Ovary (tissue), 9 donors: Measurements from ENCODE around the gene AMPH. TPM values are rescaled to one million over a fixed set of nuclear protein-coding genes. Genes with fewer than 3 reads are reported as not detected.

Experiments used
- DNase-seq, 5 donors: peaks; one replicate each; pipeline ENCODE4 v3.0.0-alpha.2; 2019 to 2020
- H3K27ac ChIP-seq, 2 donors: fragments of 200-600 bp; one replicate each; pipeline versions ENCODE4 v1.5.1 to v1.8.0; 2019 to 2022
- H3K27me3 ChIP-seq: fragments of 200-600 bp; one replicate; pipeline ENCODE4 v1.8.0; 2022
- H3K36me3 ChIP-seq: fragments of 200-600 bp; sonication (generic); one replicate; pipeline ENCODE4 v1.5.1; 2019
- H3K4me1 ChIP-seq: one replicate; pipeline ENCODE4 v1.8.1; 2013; ENCODE audit warnings: mild to moderate bottlenecking, moderate library complexity; ENCODE audit not compliant: insufficient read depth
- H3K4me3 ChIP-seq: fragments of 200-600 bp; sonication (generic); one replicate; pipeline ENCODE4 v1.5.1; 2017
- H3K9me3 ChIP-seq, 2 donors: fragments of 200-600 bp in 1 of 2; sonication (generic) in 1 of 2; one replicate each; pipeline versions ENCODE4 v1.5.1 to v1.8.1; 2013 to 2019; ENCODE audit warnings: mild to moderate bottlenecking in 1 of 2, moderate library complexity in 1 of 2
- EP300 ChIP-seq: sonication (generic); formaldehyde crosslinking; IDR thresholded peaks from one replicate; pipeline ENCODE4 v1.6.1; 2017; ENCODE audit warnings: antibody characterized with exemption
- POLR2A ChIP-seq: fragments of 450-650 bp; IDR thresholded peaks from one replicate; pipeline ENCODE4 v1.6.1; 2017; ENCODE audit warnings: antibody characterized with exemption, mild to moderate bottlenecking, moderate library complexity
- WGBS, 3 donors: extraction: QIAGEN DNeasy Blood & Tissue Kit in 1 of 3; methylation state at CpG; one replicate each; pipeline versions ENCODE4 v1.1.5 to v1.1.7; 2013 to 2017; 5-methylcytosine and 5-hydroxymethylcytosine counted together
- intact Hi-C, 4 donors: fragments of 100-400 bp; cut with DNase I; formaldehyde crosslinking; loops; one replicate each; pipeline versions ENCODE4 v1.11.0 to v1.15.1; 2022 to 2023
- polyA plus RNA-seq, 2 donors: library from polyadenylated mRNA; stranded (reverse); fragments of 200-250 nt in 1 of 2; fragments of 350-450 nt in 1 of 2; fragmentation: Illumina TruSeq in 1 of 2; extraction: RNeasy Lipid Tissue Mini Kit (QIAGEN cat#74804) in 1 of 2; gene quantifications; one replicate each; pipeline ENCODE4 v1.2.3, GENCODE V29; 2013 to 2014
- total RNA-seq, 7 donors: library from RNA; depleted of rRNA in 2 of 7; stranded (reverse); fragments of >200 nt in 2 of 7; fragmentation: NEBNext Ultra II Directional in 3 of 7; extraction: Animal tissue kit (Norgen Biotek cat#: 25700) in 3 of 7; gene quantifications; one replicate each; pipeline versions ENCODE4 v1.1.0 to v1.2.4, GENCODE V29; 2016 to 2023
- TF ChIP-seq, protein P1 (sequence below), 3 donors: fragments of 450-650 bp in 2 of 3; fragments of 200-600 bp in 1 of 3; IDR thresholded peaks; one replicate each; pipeline versions ENCODE4 v1.5.1 to v1.8.0; 2016 to 2022; ENCODE audit warnings: antibody characterized with exemption in 3 of 3, mild to moderate bottlenecking in 1 of 3
- donor health status: DM: no; HTN: no; CAD: no; lungs with moderate emphysema.
- donor health status: DM: no; HTN: no; CAD: no.
- donor health status: Bipolar disorder and iron deficiency.
- donor health status: DM: yes; HTN: yes; CAD: no.
- donor health status: DM: no; HTN: no; CAD: no.
- donor health status: DM: yes; HTN: yes; CAD: no.

Gene AMPH
- total and polyA plus RNA-seq, 9 donors: 0.10 to 4.6 (median 0.83) TPM

DNA sequence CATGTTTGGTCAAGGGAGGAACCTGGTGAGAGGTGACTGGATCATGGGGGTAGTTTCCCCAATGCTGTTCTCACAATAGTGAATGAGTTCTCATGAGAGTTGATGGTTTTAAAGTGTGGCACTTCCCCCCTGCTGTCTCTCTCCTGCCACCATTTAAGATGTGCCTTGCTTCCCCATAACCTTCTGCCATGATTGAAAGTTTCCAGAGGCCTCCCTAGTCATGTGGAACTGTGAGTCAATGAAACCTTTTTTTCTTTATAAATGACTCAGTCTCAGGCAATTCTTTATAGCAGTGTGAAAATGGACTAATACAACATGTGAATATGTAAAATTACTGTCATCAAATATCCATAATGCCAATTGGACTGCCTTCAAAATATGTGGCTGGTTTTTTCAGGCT, 192.2 kb downstream of the AMPH start:
- no peaks in the 10 kb centered on the region for H3K36me3 ChIP-seq
- TF ChIP-seq, protein P1, sequence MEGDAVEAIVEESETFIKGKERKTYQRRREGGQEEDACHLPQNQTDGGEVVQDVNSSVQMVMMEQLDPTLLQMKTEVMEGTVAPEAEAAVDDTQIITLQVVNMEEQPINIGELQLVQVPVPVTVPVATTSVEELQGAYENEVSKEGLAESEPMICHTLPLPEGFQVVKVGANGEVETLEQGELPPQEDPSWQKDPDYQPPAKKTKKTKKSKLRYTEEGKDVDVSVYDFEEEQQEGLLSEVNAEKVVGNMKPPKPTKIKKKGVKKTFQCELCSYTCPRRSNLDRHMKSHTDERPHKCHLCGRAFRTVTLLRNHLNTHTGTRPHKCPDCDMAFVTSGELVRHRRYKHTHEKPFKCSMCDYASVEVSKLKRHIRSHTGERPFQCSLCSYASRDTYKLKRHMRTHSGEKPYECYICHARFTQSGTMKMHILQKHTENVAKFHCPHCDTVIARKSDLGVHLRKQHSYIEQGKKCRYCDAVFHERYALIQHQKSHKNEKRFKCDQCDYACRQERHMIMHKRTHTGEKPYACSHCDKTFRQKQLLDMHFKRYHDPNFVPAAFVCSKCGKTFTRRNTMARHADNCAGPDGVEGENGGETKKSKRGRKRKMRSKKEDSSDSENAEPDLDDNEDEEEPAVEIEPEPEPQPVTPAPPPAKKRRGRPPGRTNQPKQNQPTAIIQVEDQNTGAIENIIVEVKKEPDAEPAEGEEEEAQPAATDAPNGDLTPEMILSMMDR (IDR thresholded peaks at IDR 0.05): no peak
- TF ChIP-seq POLR2A (no peak), EP300 (no peak)
- no peak overlapping the region for H3K27ac ChIP-seq
- intact Hi-C loops: no loop called here
- H3K9me3 ChIP-seq: no peaks in the 10 kb centered on the region
- H3K4me3 ChIP-seq: no peak overlapping the region
- no peak for DNase-seq
- H3K4me1 ChIP-seq: no peaks in the 10 kb centered on the region
- H3K27me3 ChIP-seq: no peaks in the 10 kb centered on the region

DNA sequence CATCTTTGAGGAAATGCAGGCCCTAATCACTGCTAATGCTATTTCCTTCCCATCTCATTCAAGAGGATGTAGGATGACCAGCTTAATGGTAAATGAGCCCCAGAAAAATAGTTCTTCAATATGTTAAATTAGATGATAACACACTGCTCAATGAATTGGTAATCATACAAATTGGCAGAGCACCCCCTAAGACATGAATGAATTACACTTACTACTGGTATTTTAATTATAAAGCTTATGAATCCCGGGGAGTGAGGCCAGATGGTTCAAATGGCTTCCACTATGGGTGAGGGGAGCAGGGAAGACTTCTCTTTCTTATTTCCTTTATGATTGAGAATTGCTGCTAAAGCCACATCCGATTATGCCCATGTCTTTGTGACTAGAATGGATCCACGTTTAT, 198.5 kb downstream of the AMPH start:
- Histone ChIP-seq H3K4me1 (no peaks in the 10 kb centered on the region), H3K9me3 (no peaks in the 10 kb centered on the region), H3K27ac (no peak overlapping the region), H3K4me3 (no peak overlapping the region), H3K36me3 (no peaks in the 10 kb centered on the region), H3K27me3 (no peaks in the 10 kb centered on the region)
- intact Hi-C loops: no loop called here
- DNase-seq: no peak
- 88 to 93% (median 93%) methylated on average over 3 of the region's 3 CpGs for WGBS, 3 donors
- TF ChIP-seq, protein P1 (IDR thresholded peaks at IDR 0.05): no peak
- TF ChIP-seq POLR2A: no peak
- TF ChIP-seq EP300: no peak

DNA sequence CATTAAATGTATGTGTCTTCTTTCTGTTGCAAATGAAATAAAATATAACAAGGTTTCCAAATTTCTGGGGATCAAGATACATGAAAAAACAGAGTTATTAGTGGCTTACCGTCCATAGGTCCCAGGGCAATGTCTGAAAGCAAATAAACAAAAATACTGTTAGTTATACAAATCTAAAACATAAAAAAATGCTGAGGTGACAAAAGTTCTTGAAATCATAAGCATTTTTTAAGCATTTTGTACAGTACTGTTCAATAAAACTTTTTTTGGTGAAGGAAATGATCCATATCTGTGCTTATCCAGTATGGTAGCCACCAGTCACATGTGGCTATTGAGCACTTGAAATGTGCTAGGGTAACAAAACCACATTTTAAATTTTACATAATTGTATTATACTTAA, 199.1 kb downstream of the AMPH start:
- no peaks in the 10 kb centered on the region for H3K36me3 ChIP-seq
- no peak overlapping the region for H3K27ac ChIP-seq
- H3K27me3 ChIP-seq: no peaks in the 10 kb centered on the region
- H3K4me1 ChIP-seq: no peaks in the 10 kb centered on the region
- TF ChIP-seq, protein P1 (IDR thresholded peaks at IDR 0.05): no peak
- no peak for TF ChIP-seq POLR2A
- no peak for TF ChIP-seq EP300
- H3K4me3 ChIP-seq: no peak overlapping the region
- intact Hi-C loops: no loop called here
- DNase-seq: no peak
- no peaks in the 10 kb centered on the region for H3K9me3 ChIP-seq
- WGBS, 3 donors: 85 to 96% (median 89%) methylated on average over 1 of the region's 1 CpG

DNA sequence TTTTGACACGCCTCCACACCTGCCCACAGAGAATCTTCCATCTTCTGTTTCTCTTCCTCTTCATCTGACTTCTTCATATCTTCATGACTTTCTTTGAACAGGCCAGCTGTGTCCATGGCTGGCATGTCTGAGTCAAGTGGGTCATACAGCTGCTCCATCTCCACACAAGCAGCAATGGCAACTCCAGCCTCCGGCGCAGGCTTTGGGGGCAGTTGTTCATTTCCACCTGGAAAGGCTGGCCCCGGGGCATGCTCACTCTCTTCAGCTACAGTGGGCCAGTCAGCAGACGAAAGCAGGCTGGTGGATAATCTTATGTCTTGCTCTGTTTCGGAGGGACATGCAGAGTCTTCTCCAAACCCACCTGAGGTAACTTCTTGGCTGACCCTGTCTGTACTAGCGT, 202.1 kb downstream of the AMPH start:
- no peak for DNase-seq
- H3K36me3 ChIP-seq: no peaks in the 10 kb centered on the region
- no peaks in the 10 kb centered on the region for H3K9me3 ChIP-seq
- intact Hi-C loops: no loop called here
- H3K27ac ChIP-seq: no peak overlapping the region
- 93 to 97% (median 95%) methylated on average over 7 of the region's 7 CpGs for WGBS, 3 donors
- no peak overlapping the region for H3K4me3 ChIP-seq
- H3K4me1 ChIP-seq: no peaks in the 10 kb centered on the region
- H3K27me3 ChIP-seq: no peaks in the 10 kb centered on the region
- TF ChIP-seq, protein P1 (IDR thresholded peaks at IDR 0.05): no peak
- TF ChIP-seq POLR2A: no peak
- no peak for TF ChIP-seq EP300

- no peak for DNase-seq
- intact Hi-C loops: no loop called here
These were observed 203.1 kb downstream of the AMPH start for GRCh38 chr7:38428041-38428440.

More at GRCh38 chr7:38428041-38428440, 203.1 kb downstream of the AMPH start:
- H3K27ac ChIP-seq: no peak overlapping the region
- no peak overlapping the region for H3K4me3 ChIP-seq
- no peaks in the 10 kb centered on the region for H3K9me3 ChIP-seq
- no peaks in the 10 kb centered on the region for H3K36me3 ChIP-seq
- no peak for TF ChIP-seq POLR2A
- TF ChIP-seq, protein P1 (IDR thresholded peaks at IDR 0.05): no peak
- no peak for TF ChIP-seq EP300
- no peaks in the 10 kb centered on the region for H3K4me1 ChIP-seq
- 10 to 14% (median 13%) methylated on average over 1 of the region's 1 CpG for WGBS, 3 donors
- no peaks in the 10 kb centered on the region for H3K27me3 ChIP-seq
